SH-SY5Y (cell line): ENCODE data around the gene ZNF831.

Experiments
- GATA2 ChIP-seq: IDR thresholded peaks from 2 replicates; pipeline ENCODE4 v1.6.1; 2011; ENCODE audit warnings: mild to moderate bottlenecking, low read depth, low read length
- GATA3 ChIP-seq: IDR thresholded peaks from 2 replicates; pipeline ENCODE4 v1.6.1; 2011; ENCODE audit warnings: low read depth, mild to moderate bottlenecking, low read length, moderate library complexity

- TF ChIP-seq GATA3 (no peak), GATA2 (no peak)
Measured at GRCh38 chr20:59127839-59128238, 35.8 kb upstream of the ZNF831 start.
